Measurements from ENCODE around the gene H6PD. TPM values are rescaled to one million over a fixed set of nuclear protein-coding genes. Genes with fewer than 3 reads are reported as not detected.

Gene H6PD
- total and polyA plus RNA-seq, 2 donors from 2014 or later, result 5.7 to 64.3 TPM

DNA sequence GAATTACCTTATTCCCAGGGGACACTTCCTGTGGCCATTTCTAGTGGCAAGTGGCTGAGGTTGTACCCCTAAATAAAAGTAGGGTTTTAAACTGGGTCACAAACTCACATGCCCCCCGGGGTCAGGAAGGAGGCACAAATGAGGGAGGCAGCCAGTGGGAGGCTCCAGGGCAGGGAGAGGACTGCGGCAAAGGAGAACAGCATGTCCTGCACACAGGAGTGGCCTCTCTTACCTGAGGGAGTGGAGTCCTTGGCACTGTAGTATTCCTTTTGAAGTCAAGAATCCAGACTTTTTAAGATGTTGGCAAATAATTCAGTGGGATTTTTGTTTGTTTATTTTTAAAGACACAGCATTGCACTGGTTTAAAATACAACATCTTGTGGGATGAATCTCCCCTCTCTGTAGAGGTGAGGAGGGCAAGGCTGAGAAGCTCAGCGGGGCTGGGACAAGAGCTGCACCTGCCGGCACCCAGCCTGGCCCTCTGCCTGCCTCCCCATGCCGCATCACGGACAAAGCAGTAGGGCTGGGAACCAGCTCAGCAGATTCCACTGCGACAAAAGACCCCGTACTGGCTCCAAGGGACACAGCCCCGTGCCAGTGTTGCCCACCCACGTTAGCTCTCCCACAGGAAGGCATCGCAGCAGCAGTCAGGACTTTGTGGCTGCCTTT is 80.3 kb downstream of the H6PD start:
- Histone ChIP-seq H3K27me3 (ENCODE audit: control insufficient read depth, insufficient read depth, low read length) (no peaks in the 10 kb centered on the region), H3K36me3 (ENCODE audit: control insufficient read depth in 2 of 3, insufficient read depth in 3 of 3, low read length in 3 of 3) (peaks cover 0 to 3% (median 0%) of the 10 kb centered on the region in 3 donors), H3K27ac (ENCODE audit: low read depth in 2 of 2, low read length in 2 of 2) (no peak overlapping the region), H3K4me1 (ENCODE audit: control insufficient read depth in 2 of 3, insufficient read depth in 2 of 3, low read depth in 1 of 3, low read length in 3 of 3) (peaks cover 0 to 17% (median 0%) of the 10 kb centered on the region in 3 donors), H3K4me3 (ENCODE audit: low read length in 3 of 3) (no peak overlapping the region), H3K9ac (ENCODE audit: low read length in 3 of 3) (no peak overlapping the region), H3K9me3 (ENCODE audit: control insufficient read depth in 2 of 3, insufficient read depth in 1 of 3, low read length in 3 of 3) (no peaks in the 10 kb centered on the region)
- DNase-seq (no peak), FAIRE-seq (no peak)
- intact Hi-C loops (cut with DNase I), result no loop called here
- TF ChIP-seq, protein P1, sequence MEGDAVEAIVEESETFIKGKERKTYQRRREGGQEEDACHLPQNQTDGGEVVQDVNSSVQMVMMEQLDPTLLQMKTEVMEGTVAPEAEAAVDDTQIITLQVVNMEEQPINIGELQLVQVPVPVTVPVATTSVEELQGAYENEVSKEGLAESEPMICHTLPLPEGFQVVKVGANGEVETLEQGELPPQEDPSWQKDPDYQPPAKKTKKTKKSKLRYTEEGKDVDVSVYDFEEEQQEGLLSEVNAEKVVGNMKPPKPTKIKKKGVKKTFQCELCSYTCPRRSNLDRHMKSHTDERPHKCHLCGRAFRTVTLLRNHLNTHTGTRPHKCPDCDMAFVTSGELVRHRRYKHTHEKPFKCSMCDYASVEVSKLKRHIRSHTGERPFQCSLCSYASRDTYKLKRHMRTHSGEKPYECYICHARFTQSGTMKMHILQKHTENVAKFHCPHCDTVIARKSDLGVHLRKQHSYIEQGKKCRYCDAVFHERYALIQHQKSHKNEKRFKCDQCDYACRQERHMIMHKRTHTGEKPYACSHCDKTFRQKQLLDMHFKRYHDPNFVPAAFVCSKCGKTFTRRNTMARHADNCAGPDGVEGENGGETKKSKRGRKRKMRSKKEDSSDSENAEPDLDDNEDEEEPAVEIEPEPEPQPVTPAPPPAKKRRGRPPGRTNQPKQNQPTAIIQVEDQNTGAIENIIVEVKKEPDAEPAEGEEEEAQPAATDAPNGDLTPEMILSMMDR (IDR thresholded peaks at IDR 0.05; ENCODE audit: borderline replicate concordance, extremely low read depth, insufficient read depth), result no peak

DNA sequence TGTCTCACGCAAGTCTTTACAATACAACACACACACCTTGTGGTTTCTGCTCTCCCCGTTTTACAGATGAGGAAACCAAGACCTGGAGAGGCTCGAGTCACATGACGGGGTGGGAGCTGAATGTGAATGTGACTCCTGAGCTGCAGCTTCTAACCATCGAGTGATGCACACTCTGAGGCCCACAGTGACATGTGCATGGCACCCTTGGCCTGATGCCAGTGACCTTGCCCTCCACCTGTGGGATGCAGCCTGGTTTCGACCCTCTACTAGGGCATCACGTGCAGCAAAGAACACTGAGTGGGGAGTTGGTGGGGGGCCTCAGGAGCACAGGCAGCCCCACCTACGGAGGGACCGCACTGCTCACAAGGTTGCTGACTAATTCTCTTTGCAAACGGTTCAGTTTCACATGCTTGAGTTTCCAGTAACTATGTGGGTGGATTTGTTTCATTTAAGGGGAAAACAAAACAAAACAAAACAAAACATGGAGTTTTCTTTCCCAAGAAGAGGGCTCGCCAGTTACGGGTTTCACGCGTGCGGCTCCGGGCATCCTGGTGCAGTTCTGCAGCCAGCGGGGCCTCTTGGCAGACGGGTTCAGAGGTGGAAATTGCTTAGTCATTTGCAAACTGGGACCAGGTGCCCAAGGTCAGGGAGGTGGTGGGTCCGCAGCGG is 81.0 kb downstream of the H6PD start:
- Histone ChIP-seq H3K9ac (ENCODE audit: low read length in 3 of 3) (no peak overlapping the region), H3K4me3 (ENCODE audit: low read length in 3 of 3) (no peak overlapping the region), H3K27ac (ENCODE audit: low read depth in 2 of 2, low read length in 2 of 2) (no peak overlapping the region), H3K4me1 (ENCODE audit: control insufficient read depth in 2 of 3, insufficient read depth in 2 of 3, low read depth in 1 of 3, low read length in 3 of 3) (peaks cover 0 to 20% (median 0%) of the 10 kb centered on the region in 3 donors), H3K36me3 (ENCODE audit: control insufficient read depth in 2 of 3, insufficient read depth in 3 of 3, low read length in 3 of 3) (peaks cover 0 to 3% (median 0%) of the 10 kb centered on the region in 3 donors), H3K9me3 (ENCODE audit: control insufficient read depth in 2 of 3, insufficient read depth in 1 of 3, low read length in 3 of 3) (no peaks in the 10 kb centered on the region), H3K27me3 (ENCODE audit: control insufficient read depth, insufficient read depth, low read length) (no peaks in the 10 kb centered on the region)
- DNase-seq, result peak in 1 of 5 donors; percentile 34
- TF ChIP-seq, protein P1 (IDR thresholded peaks at IDR 0.05; ENCODE audit: borderline replicate concordance, extremely low read depth, insufficient read depth), result no peak
- intact Hi-C loops (cut with DNase I), result no loop called here
- FAIRE-seq, result no peak

DNA sequence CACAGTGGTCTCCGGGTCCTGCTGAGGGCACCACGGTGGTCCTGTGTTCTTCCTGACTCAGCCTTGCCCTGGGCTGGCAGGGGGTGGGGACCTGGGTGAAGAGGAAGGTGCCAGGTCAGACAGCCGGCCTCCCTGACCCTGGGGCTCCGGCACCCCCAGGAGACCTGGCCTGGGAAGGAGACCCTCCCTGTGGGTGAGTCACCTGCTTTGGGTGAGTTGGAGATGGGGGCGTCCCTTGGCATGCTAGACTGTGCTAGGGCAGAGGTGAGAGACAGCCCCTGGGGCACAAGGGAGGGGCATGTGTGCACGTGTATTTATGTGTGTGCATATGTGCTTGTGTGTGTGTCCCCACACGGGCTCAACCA is 81.5 kb downstream of the H6PD start:
- DNase-seq (no peak), FAIRE-seq (no peak)
- Histone ChIP-seq H3K9me3 (ENCODE audit: control insufficient read depth in 2 of 3, insufficient read depth in 1 of 3, low read length in 3 of 3) (no peaks in the 10 kb centered on the region), H3K36me3 (ENCODE audit: control insufficient read depth in 2 of 3, insufficient read depth in 3 of 3, low read length in 3 of 3) (peaks cover 0 to 3% (median 0%) of the 10 kb centered on the region in 3 donors), H3K27ac (ENCODE audit: low read depth in 2 of 2, low read length in 2 of 2) (no peak overlapping the region), H3K4me3 (ENCODE audit: low read length in 3 of 3) (no peak overlapping the region), H3K4me1 (ENCODE audit: control insufficient read depth in 2 of 3, insufficient read depth in 2 of 3, low read depth in 1 of 3, low read length in 3 of 3) (peaks cover 0 to 21% (median 0%) of the 10 kb centered on the region in 3 donors), H3K9ac (ENCODE audit: low read length in 3 of 3) (no peak overlapping the region), H3K27me3 (ENCODE audit: control insufficient read depth, insufficient read depth, low read length) (no peaks in the 10 kb centered on the region)
- intact Hi-C loops (cut with DNase I), result no loop called here
- TF ChIP-seq, protein P1 (IDR thresholded peaks at IDR 0.05; ENCODE audit: borderline replicate concordance, extremely low read depth, insufficient read depth), result no peak
